Rectal smooth muscle tissue (tissue), 1 donor: ENCODE measurements around the gene GRIK3.
"Not testable (repeated sequence)": the region's sequence is repeated elsewhere in the genome, so short reads cannot be mapped to it uniquely, and the experiment has no call there.

Source experiments
- H3K27ac ChIP-seq: one replicate; pipeline ENCODE4 v1.7.0; 2013; ENCODE audit warnings: low read depth, low read length, inconsistent platforms
- H3K27me3 ChIP-seq: one replicate; pipeline ENCODE4 v1.7.0; 2013; ENCODE audit warnings: low read length; ENCODE audit not compliant: control insufficient read depth, insufficient read depth
- H3K36me3 ChIP-seq: one replicate; pipeline ENCODE4 v1.7.0; 2013; ENCODE audit warnings: low read length; ENCODE audit not compliant: control insufficient read depth, insufficient read depth
- H3K4me1 ChIP-seq: one replicate; pipeline ENCODE4 v1.7.0; 2013; ENCODE audit warnings: low read length; ENCODE audit not compliant: control insufficient read depth, insufficient read depth
- H3K4me3 ChIP-seq: one replicate; pipeline ENCODE4 v1.7.0; 2013; ENCODE audit warnings: low read length
- H3K9ac ChIP-seq: one replicate; pipeline ENCODE4 v1.7.0; 2013; ENCODE audit warnings: low read length

GRIK3 gene

DNA sequence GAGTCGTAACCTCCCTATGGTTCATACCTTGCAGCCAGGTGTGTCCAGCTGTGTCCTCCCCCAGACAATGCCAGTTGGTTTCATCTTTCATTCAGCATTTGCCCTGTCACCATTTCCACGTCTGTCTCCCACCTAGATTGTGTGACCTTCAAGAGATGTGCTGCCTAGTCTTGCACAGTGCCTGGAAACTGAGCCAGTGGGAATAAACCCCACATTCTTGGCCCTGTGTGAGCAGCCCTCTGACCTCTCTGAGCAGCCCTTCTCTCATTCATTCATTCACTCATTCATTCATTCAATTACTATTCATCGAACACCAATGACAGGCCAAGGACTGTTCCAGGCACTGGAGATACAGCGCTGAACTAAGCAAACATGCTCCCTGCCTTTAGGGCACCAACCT is 115.7 kb downstream of the GRIK3 start:
- Histone ChIP-seq H3K4me3 (no peak overlapping the region), H3K27me3 (no peaks in the 10 kb centered on the region), H3K4me1 (no peaks in the 10 kb centered on the region), H3K27ac (no peak overlapping the region), H3K9ac (no peak overlapping the region), H3K36me3 (no peaks in the 10 kb centered on the region)

DNA sequence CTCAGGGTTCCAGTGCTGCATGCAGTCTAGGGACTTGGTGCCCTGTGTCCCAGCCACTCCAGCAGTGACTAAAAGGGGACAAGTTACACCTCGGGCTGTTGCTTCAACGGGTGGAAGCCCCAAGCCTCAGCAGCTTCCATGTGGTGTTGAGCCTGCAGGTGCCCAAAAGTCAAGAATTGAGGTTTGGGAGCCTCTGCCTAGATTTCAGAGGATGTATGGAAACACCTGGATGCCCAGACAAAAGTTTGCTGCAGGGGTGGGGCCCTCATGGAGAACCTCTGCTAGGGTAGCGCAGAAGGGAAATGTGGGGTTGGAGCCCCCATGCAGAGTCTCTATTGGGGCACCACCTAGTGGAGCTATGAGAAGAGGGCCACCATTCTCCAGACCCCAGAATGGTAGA is 117.8 kb downstream of the GRIK3 start:
- H3K27me3 ChIP-seq, H3K27ac ChIP-seq, H3K4me1 ChIP-seq, H3K36me3 ChIP-seq, H3K4me3 ChIP-seq, H3K9ac ChIP-seq: not testable (repeated sequence)

DNA sequence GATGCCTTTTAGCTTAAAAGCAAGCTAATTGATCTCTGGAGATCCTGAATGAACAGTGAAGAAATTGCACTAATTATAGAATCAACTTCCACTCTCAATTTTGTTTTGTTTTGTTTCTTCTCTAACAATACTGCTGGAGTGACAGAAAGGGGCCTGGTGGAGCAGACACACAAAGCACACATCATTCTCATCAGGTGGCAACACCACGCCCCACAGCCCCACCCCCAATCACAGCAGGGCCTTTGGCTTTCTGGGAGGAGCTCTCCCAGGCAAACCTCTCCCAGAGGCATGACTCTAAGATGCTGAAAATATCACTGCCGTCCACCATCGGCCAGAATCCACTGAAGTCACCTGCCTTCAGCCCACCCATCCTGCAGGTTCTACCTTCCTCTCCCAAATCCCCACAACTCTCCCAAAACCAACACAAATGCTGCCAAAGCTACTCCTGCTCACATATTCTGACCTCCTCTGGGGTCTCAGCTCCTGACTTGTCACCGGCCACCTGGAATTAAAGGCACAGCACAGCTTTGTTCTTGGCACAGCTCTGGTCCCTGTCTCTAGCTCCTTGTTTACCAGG is 120.7 kb downstream of the GRIK3 start:
- no peaks in the 10 kb centered on the region for H3K4me1 ChIP-seq
- H3K27ac ChIP-seq = no peak overlapping the region
- H3K9ac ChIP-seq = no peak overlapping the region
- no peaks in the 10 kb centered on the region for H3K36me3 ChIP-seq
- no peaks in the 10 kb centered on the region for H3K27me3 ChIP-seq
- H3K4me3 ChIP-seq = no peak overlapping the region

DNA sequence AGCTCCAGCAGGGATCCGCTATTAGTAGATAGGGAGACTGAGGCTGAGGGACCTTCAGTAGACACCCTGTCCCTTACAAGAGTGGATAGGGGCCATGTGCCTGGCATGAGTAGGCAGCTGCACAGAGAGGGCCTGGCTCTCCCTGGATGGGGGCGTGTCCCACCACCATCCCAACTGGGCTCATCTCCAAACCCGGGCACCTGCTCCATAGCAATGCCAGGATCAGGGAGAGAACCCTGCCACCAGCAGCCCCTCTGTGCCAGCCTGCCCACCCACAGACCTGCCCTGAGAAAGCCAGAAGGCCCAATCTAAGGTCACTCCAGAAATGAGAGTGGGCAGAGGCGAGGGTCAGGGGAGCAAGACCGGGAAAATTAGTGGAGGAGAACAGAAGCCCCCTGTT is 121.3 kb downstream of the GRIK3 start:
- H3K27me3 ChIP-seq = no peaks in the 10 kb centered on the region
- H3K36me3 ChIP-seq = no peaks in the 10 kb centered on the region
- no peak overlapping the region for H3K27ac ChIP-seq
- no peaks in the 10 kb centered on the region for H3K4me1 ChIP-seq
- no peak overlapping the region for H3K4me3 ChIP-seq
- H3K9ac ChIP-seq = no peak overlapping the region

GRCh38 chr1:36912365-36912865 is 121.9 kb downstream of the GRIK3 start:
- H3K27me3 ChIP-seq = no peaks in the 10 kb centered on the region
- no peaks in the 10 kb centered on the region for H3K36me3 ChIP-seq
- no peak overlapping the region for H3K9ac ChIP-seq
- H3K4me3 ChIP-seq = no peak overlapping the region
- H3K4me1 ChIP-seq = no peaks in the 10 kb centered on the region
- H3K27ac ChIP-seq = no peak overlapping the region

GRCh38 chr1:36911561-36912364 is 122.6 kb downstream of the GRIK3 start:
- Histone ChIP-seq H3K4me1 (no peaks in the 10 kb centered on the region), H3K4me3 (no peak overlapping the region), H3K36me3 (no peaks in the 10 kb centered on the region), H3K27ac (no peak overlapping the region), H3K9ac (no peak overlapping the region), H3K27me3 (no peaks in the 10 kb centered on the region)

DNA sequence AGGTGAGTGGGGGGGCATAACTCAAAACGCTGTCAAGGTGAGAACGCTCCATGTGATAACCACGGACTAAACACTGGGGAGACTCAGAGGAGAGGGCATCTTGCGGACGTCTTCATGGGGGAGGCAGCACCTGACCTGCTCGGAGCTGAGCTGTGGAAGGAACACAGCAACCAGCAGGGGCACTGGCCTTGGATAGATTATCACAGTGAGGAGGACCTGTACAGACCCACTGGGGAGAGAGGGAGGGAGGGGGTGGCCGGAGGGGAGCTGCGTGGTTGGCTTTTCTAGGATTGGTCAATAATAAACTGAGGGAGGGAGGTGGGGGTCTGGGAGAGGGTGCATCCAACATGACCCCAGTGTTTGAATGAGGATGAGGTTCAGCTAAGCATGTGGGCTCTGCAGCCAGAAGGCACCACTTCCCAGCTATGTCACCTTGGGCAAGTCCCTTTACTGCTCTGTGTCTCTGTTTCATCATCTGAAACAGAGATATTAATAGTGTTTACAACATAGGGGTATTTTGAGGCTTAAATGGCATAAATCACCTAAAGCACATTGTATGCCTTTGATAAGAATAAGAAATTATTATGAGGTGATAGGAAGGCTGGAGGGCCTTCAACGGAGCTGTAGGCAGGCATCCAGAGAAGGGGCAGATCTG is 123.3 kb downstream of the GRIK3 start:
- Histone ChIP-seq H3K27ac (no peak overlapping the region), H3K9ac (no peak overlapping the region), H3K27me3 (no peaks in the 10 kb centered on the region), H3K4me3 (no peak overlapping the region), H3K36me3 (no peaks in the 10 kb centered on the region), H3K4me1 (no peaks in the 10 kb centered on the region)

- H3K9ac ChIP-seq = no peak overlapping the region
- no peaks in the 10 kb centered on the region for H3K27me3 ChIP-seq
Measured at GRCh38 chr1:36909946-36910725, 124.2 kb downstream of the GRIK3 start.

GRCh38 chr1:36909359-36909758 is 125.0 kb downstream of the GRIK3 start:
- not testable (repeated sequence) for H3K4me3 ChIP-seq, H3K27me3 ChIP-seq, H3K36me3 ChIP-seq, H3K27ac ChIP-seq, H3K9ac ChIP-seq, H3K4me1 ChIP-seq

More at GRCh38 chr1:36909946-36910725, 124.2 kb downstream of the GRIK3 start:
- no peak overlapping the region for H3K4me3 ChIP-seq
- H3K4me1 ChIP-seq = no peaks in the 10 kb centered on the region
- H3K27ac ChIP-seq = no peak overlapping the region
- no peaks in the 10 kb centered on the region for H3K36me3 ChIP-seq

DNA sequence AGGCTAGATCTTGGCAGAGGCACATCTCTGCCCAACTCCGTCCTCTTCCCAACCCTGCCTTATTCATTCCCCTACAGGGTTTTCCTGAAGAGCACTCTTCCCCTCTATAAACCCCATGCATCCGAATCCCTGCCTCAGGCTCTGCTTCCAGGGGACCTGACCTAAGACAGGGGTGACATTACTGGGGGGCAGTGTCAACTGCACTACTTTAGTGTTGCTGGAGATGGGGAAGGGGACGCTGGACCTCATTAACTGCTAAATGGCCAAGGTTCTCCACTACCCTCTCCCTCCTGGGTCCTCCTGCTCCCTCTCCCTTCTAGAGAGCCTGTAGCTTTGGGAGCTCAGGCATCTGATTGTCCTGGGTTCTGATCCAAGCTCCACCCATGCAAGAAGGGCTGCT is 126.2 kb downstream of the GRIK3 start:
- H3K4me3 ChIP-seq = no peak overlapping the region
- H3K4me1 ChIP-seq = no peaks in the 10 kb centered on the region
- H3K27ac ChIP-seq = no peak overlapping the region
- no peaks in the 10 kb centered on the region for H3K36me3 ChIP-seq
- H3K27me3 ChIP-seq = no peaks in the 10 kb centered on the region
- H3K9ac ChIP-seq = no peak overlapping the region

DNA sequence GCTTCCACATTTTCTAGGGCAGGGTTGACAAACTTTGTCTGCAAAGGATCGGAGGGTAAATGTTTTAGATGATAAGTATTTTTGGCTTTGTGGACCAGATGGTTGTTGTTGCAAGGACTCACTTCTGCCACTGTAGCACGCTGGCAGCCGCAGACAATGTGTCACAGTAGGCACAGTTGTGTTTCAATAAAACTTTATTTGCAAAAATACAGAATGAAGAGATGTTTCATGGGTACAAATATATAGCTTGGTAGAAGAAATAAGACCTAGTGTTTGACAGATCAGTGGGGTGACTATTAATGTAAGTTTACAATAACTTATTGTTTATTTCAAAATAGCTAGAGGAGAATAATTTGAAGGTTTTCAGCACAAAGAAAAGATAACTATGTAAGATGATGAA is 127.8 kb downstream of the GRIK3 start:
- H3K27ac ChIP-seq = no peak overlapping the region
- no peaks in the 10 kb centered on the region for H3K4me1 ChIP-seq
- no peaks in the 10 kb centered on the region for H3K27me3 ChIP-seq
- no peak overlapping the region for H3K9ac ChIP-seq
- no peak overlapping the region for H3K4me3 ChIP-seq
- no peaks in the 10 kb centered on the region for H3K36me3 ChIP-seq

- no peaks in the 10 kb centered on the region for H3K27me3 ChIP-seq
- no peak overlapping the region for H3K27ac ChIP-seq
- no peaks in the 10 kb centered on the region for H3K36me3 ChIP-seq
- H3K4me3 ChIP-seq = no peak overlapping the region
- no peak overlapping the region for H3K9ac ChIP-seq
- H3K4me1 ChIP-seq = no peaks in the 10 kb centered on the region
Measured at GRCh38 chr1:36905941-36906340, 128.4 kb downstream of the GRIK3 start.
